Measurements from ENCODE around the gene CFAP210. TPM values are rescaled to one million over a fixed set of nuclear protein-coding genes. Genes with fewer than 3 reads are reported as not detected.

Gene CFAP210
- total and polyA plus RNA-seq, 10 of the 15 experiments (the other 5 are each of a cell fraction or from before 2014, with no cell fraction given) = not detected

DNA sequence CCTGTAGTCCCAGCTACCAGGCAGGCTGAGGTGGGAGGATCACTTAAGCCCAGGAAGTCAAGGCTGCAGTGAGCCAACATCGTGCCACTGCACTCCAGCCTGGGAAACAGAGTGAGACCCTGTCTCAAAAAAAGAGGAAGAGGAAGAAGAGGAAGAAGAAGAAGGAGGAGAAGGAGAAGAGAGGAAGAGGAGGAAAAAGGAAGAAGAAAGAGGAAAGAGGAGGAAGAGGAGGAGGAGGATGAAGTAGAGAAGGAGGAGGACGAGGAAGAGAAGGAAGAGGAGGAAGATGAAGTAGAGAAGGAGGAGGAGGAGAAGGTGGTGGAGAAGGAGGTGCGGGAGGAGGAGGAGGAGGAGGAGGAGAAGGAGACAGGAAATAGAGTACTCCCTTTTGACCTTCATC lies 38.0 kb downstream of the CFAP210 start (continued):
- TF ChIP-seq CUX1 (IDR thresholded peaks at IDR 0.05; ENCODE audit: insufficient replicate concordance, low read depth, low read length) (no peak), MEF2B (IDR thresholded peaks at IDR 0.05; ENCODE audit: partially characterized antibody, poor library complexity, severe bottlenecking) (no peak), ZZZ3 (IDR thresholded peaks at IDR 0.05; ENCODE audit: control insufficient read depth, insufficient read length, low read depth) (no peak)

DNA sequence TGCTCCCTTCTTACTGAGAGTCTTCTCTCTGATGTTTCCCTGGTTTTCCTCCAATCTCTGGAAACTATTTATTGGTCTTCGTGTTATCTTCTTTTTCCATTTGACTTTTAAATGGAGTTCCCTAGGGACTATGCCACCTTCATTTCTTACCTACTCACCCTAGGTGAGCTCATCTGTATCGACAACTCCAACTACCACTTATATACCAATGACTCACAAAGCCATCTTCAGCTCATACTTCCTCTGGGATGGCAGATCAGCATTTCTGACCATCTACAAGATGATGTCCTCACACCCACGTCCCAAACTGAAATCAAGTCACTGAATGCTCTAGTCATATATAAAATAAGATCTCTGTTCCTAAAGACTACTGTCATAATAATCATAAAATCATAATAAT lies 40.6 kb downstream of the CFAP210 start:
- H4K20me1 ChIP-seq (ENCODE audit: control insufficient read depth, insufficient read depth) = no peaks in the 10 kb centered on the region
- ChIA-PET CTCF (no interaction called here), SMC1A (ENCODE audit: uncharacterized antibody, unreplicated experiment) (interaction anchor here (0.6 to 1.1 kb wide), 2 partner anchors 224 to 838 kb away, joined by 3 to 4 read pairs; no protein-coding TSS in a partner anchor), POLR2A (no interaction called here), RAD21 (ENCODE audit: unreplicated experiment) (no interaction called here)
- no peak for ATAC-seq
- H3K27me3 ChIP-seq (replicated peaks in 1 of 2; ENCODE audit: control insufficient read depth in 2 of 2, insufficient read depth in 2 of 2, low read length in 1 of 2) = no peaks in the 10 kb centered on the region
- no peak for FAIRE-seq
- no peaks in the 10 kb centered on the region for H3K79me2 ChIP-seq (ENCODE audit: control insufficient read depth, insufficient read depth, low read length)
- H3K4me1 ChIP-seq (ENCODE audit: control insufficient read depth, insufficient read depth, low read length) = no peaks in the 10 kb centered on the region
- H3K4me3 ChIP-seq = no peak overlapping the region
- no peaks in the 10 kb centered on the region for H3K36me3 ChIP-seq (ENCODE audit: control insufficient read depth in 2 of 2, insufficient read depth in 2 of 2, low read length in 1 of 2)
- no TSS peak for BruUV-seq (replicated peaks)
- WGBS (ENCODE audit: insufficient coverage, insufficient replicate concordance, low lambda C conversion rate, missing lambda C conversion rate) = 0% methylated on average over 3 of the region's 3 CpGs
- H3K4me2 ChIP-seq (ENCODE audit: control insufficient read depth, insufficient read depth) = no peak overlapping the region
- no peak for DNase-seq (ENCODE audit: low read depth, low spot score)
- in situ Hi-C loops (cut with MboI) (no loop called here), intact Hi-C loops (cut with micrococcal nuclease; ENCODE audit: unreplicated experiment) (no loop called here)
- no peaks in the 10 kb centered on the region for H3K9me3 ChIP-seq (replicated peaks; ENCODE audit: control insufficient read depth, insufficient read depth, low read length)
- H3K9ac ChIP-seq (ENCODE audit: control insufficient read depth, insufficient read depth, low read length) = no peak overlapping the region
- H2AFZ ChIP-seq (ENCODE audit: control insufficient read depth, low read depth, low read length) = no peak overlapping the region
- no peak overlapping the region for H3K27ac ChIP-seq (ENCODE audit: control insufficient read depth, insufficient read depth)
- TF ChIP-seq MYC (IDR thresholded peaks at IDR 0.05; ENCODE audit: insufficient read depth, insufficient read length, insufficient replicate concordance, low read length, severe bottlenecking) = no peak
- no peak for TF ChIP-seq KLF5 (IDR thresholded peaks at IDR 0.05; ENCODE audit: partially characterized antibody)
- TF ChIP-seq ESRRA (IDR thresholded peaks at IDR 0.05; ENCODE audit: low read length) = no peak
- TF ChIP-seq BRCA1 (IDR thresholded peaks at IDR 0.05; ENCODE audit: low read depth, low read length) = no peak
- TF ChIP-seq ZSCAN29 (IDR thresholded peaks at IDR 0.05) = no peak
- TF ChIP-seq, protein P1, sequence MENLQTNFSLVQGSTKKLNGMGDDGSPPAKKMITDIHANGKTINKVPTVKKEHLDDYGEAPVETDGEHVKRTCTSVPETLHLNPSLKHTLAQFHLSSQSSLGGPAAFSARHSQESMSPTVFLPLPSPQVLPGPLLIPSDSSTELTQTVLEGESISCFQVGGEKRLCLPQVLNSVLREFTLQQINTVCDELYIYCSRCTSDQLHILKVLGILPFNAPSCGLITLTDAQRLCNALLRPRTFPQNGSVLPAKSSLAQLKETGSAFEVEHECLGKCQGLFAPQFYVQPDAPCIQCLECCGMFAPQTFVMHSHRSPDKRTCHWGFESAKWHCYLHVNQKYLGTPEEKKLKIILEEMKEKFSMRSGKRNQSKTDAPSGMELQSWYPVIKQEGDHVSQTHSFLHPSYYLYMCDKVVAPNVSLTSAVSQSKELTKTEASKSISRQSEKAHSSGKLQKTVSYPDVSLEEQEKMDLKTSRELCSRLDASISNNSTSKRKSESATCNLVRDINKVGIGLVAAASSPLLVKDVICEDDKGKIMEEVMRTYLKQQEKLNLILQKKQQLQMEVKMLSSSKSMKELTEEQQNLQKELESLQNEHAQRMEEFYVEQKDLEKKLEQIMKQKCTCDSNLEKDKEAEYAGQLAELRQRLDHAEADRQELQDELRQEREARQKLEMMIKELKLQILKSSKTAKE (IDR thresholded peaks at IDR 0.05; ENCODE audit: low read depth, poor library complexity, severe bottlenecking) = no peak
- TF ChIP-seq JUND (IDR thresholded peaks at IDR 0.05; ENCODE audit: low read depth, low read length) = no peak
- TF ChIP-seq LARP7 (IDR thresholded peaks at IDR 0.05) = no peak
- no peak for TF ChIP-seq SUZ12 (IDR thresholded peaks at IDR 0.05; ENCODE audit: unreplicated experiment)
- TF ChIP-seq USF1 (IDR thresholded peaks at IDR 0.05; ENCODE audit: borderline replicate concordance, extremely low read length, insufficient read depth, low read depth, low read length) = no peak

All from GM12878 (cell line).